ENCODE measurements around the gene ABTB2.

GRCh38 chr11:34161812-34162492 is 195.9 kb downstream of the ABTB2 start:
- TF ChIP-seq CTCF (IDR thresholded peaks at IDR 0.05) (no peak), POLR2A (IDR thresholded peaks at IDR 0.05) (no peak)

Measured in Peyer's patch (tissue), 4 donors.